Activated CD4-positive, alpha-beta T cell treated with anti-CD3 and anti-CD28 coated beads, Interleukin-2, Interleukin-4, amounts not matched to agents 100 ng/mL and 50 ng/mL, durations not matched to agents 16 hours and 8 hours (primary cell): Measurements from ENCODE around the gene NKTR.
"Not testable (repeated sequence)": the region's sequence is repeated elsewhere in the genome, so short reads cannot be mapped to it uniquely, and the experiment has no call there.

Source experiments
- DNase-seq: peaks from one replicate; pipeline ENCODE4 v3.0.0-alpha.2; 2020; ENCODE audit warnings: low spot score

Gene NKTR

GRCh38 chr3:42595682-42596081 is 4.8 kb upstream of the NKTR start:
- no peak for DNase-seq

GRCh38 chr3:42597098-42597497 is 3.4 kb upstream of the NKTR start:
- DNase-seq: not testable (repeated sequence)

DNA sequence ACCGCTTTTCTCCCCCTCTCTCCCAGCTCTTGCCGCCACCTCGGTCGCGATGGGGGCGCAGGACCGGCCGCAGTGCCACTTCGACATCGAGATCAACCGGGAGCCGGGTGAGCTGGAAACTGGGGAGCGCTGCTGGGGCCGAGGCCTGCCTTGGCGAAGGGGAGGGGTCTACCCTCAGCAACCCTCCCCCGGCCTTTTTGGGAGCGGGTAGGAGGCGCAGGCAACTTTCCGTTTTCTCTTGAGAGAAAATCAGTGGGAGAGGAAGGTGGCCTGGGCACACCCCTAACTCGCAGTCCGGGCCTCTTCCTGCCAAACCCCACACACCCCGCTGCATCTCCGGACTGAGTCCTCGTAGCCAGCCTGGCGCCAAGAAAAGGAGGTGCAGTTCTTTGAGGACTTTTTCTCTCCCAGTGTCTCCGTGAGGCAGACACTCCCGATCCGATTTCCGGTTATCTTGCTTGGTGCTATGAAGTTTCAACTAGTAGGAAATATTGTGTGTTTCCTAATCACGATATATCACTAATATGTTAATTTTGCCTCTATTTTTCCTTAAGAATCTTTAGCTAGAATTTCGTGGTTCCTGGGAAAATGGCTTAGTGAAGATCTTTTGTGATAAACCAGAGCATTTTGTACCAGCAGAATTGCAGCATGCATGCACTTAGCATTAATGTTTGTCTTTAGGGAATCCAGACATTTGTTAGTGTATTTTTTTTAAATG is 631 bp downstream of the NKTR start:
- peak; percentile 75 for DNase-seq

GRCh38 chr3:42601896-42602581 is 1.6 kb downstream of the NKTR start:
- no peak for DNase-seq

- DNase-seq: no peak
Observed at GRCh38 chr3:42602961-42603360, 2.5 kb downstream of the NKTR start.

- DNase-seq: no peak
Observed at GRCh38 chr3:42605546-42606173, 5.2 kb downstream of the NKTR start.

DNA sequence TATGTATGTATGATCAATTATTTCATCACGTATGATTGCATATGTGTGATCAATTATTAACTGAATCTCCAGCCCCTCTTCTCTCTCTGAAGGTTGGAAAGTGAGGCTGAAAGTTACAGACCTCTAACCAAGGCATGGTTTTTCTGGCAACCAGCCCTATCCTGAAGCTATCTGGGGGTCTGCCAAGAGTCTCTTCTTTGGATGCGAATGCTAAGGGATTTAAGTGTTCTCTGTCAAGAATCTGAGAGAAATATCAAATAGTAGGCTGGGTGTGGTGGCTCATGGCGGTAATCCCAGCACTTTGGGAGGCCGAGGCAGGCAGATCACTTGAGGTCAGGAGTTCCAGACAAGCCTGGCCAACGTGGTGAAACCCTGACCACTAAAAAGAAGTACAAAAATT is 8.1 kb downstream of the NKTR start:
- DNase-seq: no peak

DNA sequence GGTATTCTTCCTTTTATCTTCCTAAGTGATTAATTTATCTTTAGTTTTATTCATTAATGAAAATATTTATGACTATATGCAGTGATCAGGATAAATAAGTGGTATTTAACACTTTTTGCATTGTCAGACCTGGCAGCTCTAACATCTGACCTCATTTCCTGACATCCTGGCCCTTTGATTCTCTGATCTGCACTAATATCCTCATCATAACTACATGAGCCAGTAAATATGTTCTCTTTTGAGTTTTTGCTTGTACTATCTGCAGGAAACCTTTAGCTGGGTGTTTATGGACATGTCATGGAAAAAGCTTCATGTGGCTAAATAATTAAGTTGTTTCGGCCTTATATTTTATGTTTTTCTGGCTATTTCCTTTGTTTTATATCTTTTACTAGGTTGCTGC is 10.5 kb downstream of the NKTR start:
- DNase-seq: no peak

GRCh38 chr3:42612217-42612616 is 11.7 kb downstream of the NKTR start:
- DNase-seq: no peak

- DNase-seq: no peak
Observed at GRCh38 chr3:42612928-42613327, 12.4 kb downstream of the NKTR start.

GRCh38 chr3:42613462-42613861 is 13.0 kb downstream of the NKTR start:
- DNase-seq: no peak

- DNase-seq: no peak
Observed at GRCh38 chr3:42631620-42632019, 31.1 kb downstream of the NKTR start.

DNA sequence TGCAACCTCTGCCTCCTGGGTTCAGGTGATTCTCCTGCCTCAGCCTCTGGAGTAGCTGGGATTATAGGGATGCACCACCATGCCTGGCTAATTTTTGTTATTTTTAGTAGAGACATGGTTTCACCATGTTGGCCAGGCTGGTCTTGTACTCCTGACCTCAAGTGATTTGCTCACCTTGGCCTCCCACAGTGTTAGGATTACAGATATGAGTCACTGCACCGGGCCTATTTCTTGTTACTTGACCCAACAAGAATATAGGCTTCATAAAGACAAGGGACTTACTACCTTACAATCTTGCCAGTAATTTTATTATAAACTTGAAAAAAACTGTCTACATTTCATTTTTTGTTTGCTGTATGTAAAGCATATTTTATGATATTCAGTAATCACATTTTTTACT is 31.7 kb downstream of the NKTR start:
- DNase-seq: no peak

- no peak for DNase-seq
Observed at GRCh38 chr3:42633544-42633943, 33.1 kb downstream of the NKTR start.

GRCh38 chr3:42635111-42635510 is 34.6 kb downstream of the NKTR start:
- peak; percentile 70 for DNase-seq

- DNase-seq: no peak
Observed at GRCh38 chr3:42637001-42637400, 36.5 kb downstream of the NKTR start.

DNA sequence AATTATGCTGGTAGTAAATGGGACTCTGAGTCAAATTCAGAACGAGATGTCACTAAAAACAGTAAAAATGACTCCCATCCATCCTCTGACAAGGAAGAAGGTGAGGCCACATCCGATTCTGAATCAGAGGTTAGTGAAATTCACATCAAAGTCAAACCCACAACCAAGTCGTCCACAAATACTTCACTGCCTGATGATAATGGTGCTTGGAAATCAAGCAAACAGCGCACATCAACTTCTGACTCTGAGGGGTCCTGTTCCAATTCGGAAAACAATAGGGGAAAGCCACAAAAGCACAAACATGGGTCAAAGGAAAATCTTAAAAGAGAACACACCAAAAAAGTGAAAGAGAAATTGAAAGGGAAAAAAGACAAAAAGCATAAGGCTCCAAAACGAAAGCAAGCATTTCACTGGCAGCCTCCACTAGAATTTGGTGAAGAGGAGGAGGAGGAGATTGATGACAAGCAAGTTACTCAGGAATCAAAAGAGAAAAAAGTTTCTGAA is 37.9 kb downstream of the NKTR start:
- peak; percentile 89 for DNase-seq

DNA sequence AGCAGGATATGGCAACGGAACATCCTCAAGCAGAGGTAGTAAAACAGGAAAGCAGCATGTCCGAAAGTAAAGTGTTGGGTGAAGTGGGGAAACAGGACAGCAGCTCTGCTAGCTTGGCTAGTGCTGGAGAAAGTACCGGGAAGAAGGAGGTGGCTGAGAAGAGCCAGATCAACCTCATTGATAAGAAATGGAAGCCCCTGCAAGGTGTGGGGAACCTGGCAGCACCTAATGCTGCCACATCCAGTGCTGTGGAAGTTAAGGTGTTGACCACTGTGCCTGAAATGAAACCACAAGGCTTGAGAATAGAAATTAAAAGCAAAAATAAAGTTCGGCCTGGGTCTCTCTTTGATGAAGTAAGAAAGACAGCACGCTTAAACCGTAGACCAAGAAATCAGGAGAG is 38.7 kb downstream of the NKTR start:
- DNase-seq: no peak

DNA sequence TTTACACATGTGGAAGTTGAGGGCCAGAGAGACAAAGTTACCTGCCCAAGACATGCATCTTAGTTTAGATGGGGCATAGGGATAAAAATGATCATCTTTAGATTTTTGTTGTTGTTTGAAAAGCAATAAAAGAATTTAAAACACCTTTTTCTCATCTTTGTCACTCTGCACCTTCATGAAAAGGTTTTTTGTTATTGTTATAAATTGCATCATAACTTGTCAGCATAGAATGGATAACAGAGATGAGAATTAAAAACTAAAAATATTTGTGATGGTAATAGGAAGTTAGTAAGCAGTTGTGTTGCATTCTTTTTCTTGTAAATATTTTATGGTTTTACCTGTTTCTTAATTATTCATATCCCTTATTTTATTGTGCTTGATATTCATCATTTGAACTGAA is 39.6 kb downstream of the NKTR start:
- no peak for DNase-seq

DNA sequence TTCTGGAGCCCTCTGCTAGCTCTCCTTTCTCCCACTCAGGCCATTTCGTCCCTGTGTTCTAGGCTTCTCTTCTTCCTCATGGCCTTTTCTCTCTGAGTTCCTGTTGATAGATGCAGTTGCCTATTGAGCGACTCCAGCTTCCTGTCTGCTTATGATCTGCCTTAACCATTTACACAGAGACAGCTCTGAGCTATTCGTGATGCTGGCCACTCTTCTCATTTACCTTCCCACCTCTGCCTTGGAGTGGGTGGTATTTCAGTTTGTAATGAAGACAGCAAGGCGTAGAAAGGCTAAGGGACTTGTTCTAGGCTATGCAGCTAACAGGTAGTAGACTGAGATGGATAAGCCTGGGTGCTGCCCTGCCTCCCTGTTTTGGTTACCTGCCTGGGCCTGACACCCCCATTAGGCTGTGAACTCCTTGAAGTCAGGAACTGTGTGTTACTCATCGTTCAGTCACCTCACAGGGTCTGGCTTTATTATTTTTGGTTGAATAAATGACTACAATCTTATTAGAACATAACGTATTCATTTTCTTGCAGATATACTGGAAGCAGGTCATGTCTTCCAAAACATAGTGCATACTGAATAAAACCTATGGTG is 40.4 kb downstream of the NKTR start:
- no peak for DNase-seq

GRCh38 chr3:42647821-42648459 is 47.5 kb downstream of the NKTR start:
- DNase-seq: no peak

DNA sequence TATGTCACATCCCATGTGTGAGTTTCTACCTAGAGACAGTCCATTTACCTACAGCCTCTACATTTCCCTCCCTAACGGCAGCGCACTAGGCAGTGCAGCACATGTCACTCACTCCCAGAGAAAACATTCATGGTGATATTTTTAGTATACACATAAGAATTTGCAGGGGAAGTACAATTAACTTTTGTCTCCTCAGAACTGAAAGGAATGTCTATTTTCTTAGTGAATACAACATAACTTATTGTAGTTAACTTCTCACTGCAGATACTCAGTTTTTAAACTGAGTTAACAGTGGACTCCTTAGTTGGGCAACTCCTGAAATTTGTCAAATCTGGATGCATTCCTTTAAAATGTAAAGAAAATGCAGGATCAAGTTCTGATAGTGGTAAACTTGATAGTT is 48.5 kb downstream of the NKTR start:
- no peak for DNase-seq
